ENCODE data around the gene GPHA2. TPM values are rescaled to one million over a fixed set of nuclear protein-coding genes. Genes with fewer than 3 reads are reported as not detected.

The GPHA2 gene
- total RNA-seq, 1 donor from 2014 or later = not detected

- peaks cover 7% of the 10 kb centered on the region for H3K27me3 ChIP-seq
Measured at GRCh38 chr11:64923944-64924909, 11.5 kb downstream of the GPHA2 start, which contains the start of gene PPP2R5B. Gene PPP2R5B, plus strand, starts transcription at chr11:64924689. Its CDS starts 1,046 bp downstream, at chr11:64925735.

DNA sequence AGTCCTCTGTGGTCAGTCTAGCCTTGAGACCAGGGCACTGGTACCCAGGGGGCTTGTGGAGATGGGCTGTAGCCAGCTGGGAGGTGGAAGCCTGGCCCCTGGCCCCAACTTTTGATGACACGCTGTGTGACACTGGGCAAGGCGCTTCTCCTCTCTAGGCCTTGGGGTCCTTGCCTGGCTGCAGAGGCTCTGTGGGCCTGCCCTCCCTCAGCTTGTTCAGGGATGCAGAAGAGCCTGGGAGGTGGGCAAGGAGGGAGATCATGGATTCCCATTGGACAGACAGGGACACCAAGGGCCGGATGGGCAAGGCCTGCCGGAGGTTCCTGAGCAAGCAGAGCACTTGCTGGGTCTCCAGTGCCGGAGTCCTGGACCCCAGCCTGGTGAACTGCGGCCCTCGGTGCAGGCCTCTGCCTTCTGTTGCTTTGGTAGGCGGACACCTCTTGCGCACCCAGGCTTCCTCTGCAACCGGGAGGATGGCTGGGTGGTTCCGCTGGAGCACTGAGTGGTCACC lies 12.5 kb downstream of the GPHA2 start:
- Histone ChIP-seq H3K9me3 (ENCODE audit: low read depth) (no peaks in the 10 kb centered on the region), H4K20me1 (ENCODE audit: low read depth) (no peaks in the 10 kb centered on the region), H3K4me1 (peaks cover 2% of the 10 kb centered on the region), H3K4me3 (no peak overlapping the region), H3K27ac (no peak overlapping the region), H3K36me3 (no peaks in the 10 kb centered on the region), H3K9ac (no peak overlapping the region), H3K4me2 (peak overlapping the region; percentile 96), H3F3A (ENCODE audit: low read depth) (peaks cover 8% of the 10 kb centered on the region), H3K27me3 (peaks cover 7% of the 10 kb centered on the region), H2AFZ (replicated peaks) (no peak overlapping the region), H3K79me2 (ENCODE audit: low read depth) (no peaks in the 10 kb centered on the region)
- Mint-ChIP-seq H3K27me3 (ENCODE audit: insufficient read depth, low read depth) (peaks cover 3% of the 10 kb centered on the region), H3K4me1 (peaks cover 14% of the 10 kb centered on the region), H3K27ac (no peak overlapping the region), H3K4me3 (no peak overlapping the region), H3K36me3 (no peaks in the 10 kb centered on the region), H3K9me3 (no peaks in the 10 kb centered on the region)
- TF ChIP-seq, protein P1, sequence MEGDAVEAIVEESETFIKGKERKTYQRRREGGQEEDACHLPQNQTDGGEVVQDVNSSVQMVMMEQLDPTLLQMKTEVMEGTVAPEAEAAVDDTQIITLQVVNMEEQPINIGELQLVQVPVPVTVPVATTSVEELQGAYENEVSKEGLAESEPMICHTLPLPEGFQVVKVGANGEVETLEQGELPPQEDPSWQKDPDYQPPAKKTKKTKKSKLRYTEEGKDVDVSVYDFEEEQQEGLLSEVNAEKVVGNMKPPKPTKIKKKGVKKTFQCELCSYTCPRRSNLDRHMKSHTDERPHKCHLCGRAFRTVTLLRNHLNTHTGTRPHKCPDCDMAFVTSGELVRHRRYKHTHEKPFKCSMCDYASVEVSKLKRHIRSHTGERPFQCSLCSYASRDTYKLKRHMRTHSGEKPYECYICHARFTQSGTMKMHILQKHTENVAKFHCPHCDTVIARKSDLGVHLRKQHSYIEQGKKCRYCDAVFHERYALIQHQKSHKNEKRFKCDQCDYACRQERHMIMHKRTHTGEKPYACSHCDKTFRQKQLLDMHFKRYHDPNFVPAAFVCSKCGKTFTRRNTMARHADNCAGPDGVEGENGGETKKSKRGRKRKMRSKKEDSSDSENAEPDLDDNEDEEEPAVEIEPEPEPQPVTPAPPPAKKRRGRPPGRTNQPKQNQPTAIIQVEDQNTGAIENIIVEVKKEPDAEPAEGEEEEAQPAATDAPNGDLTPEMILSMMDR (IDR thresholded peaks at IDR 0.05) = no peak
- TF ChIP-seq EZH2 (IDR thresholded peaks at IDR 0.05) = no peak
- no peak for TF ChIP-seq EZH2phosphoT487 (IDR thresholded peaks at IDR 0.05)
- DNase-seq (ENCODE audit: low spot score) = no peak

More at GRCh38 chr11:64923944-64924909, 11.5 kb downstream of the GPHA2 start, which contains the start of gene PPP2R5B:
- peak; percentile 93 for DNase-seq (ENCODE audit: low spot score)
- H3K4me3 ChIP-seq = peak within 1 kb of the TSS; percentile 81
- H2AFZ ChIP-seq (replicated peaks) = peak within 1 kb of the TSS; percentile 95
- H3K79me2 ChIP-seq (ENCODE audit: low read depth) = no peaks in the 10 kb centered on the region
- H3K9me3 ChIP-seq (ENCODE audit: low read depth) = no peaks in the 10 kb centered on the region
- no peaks in the 10 kb centered on the region for H4K20me1 ChIP-seq (ENCODE audit: low read depth)
- H3K27ac Mint-ChIP-seq = peak within 1 kb of the TSS; percentile 99
- peak within 1 kb of the TSS; percentile 16 for H3K9ac ChIP-seq
- peaks cover 3% of the 10 kb centered on the region for H3K27me3 Mint-ChIP-seq (ENCODE audit: insufficient read depth, low read depth)
- no peak within 1 kb of the TSS for H3K27ac ChIP-seq
- H3K9me3 Mint-ChIP-seq = no peaks in the 10 kb centered on the region
- no peaks in the 10 kb centered on the region for H3K36me3 ChIP-seq
- H3K36me3 Mint-ChIP-seq = no peaks in the 10 kb centered on the region
- H3K4me1 ChIP-seq = no peaks in the 10 kb centered on the region
- TF ChIP-seq EZH2 (IDR thresholded peaks at IDR 0.05) = no peak
- no peak for TF ChIP-seq EZH2phosphoT487 (IDR thresholded peaks at IDR 0.05)
- TF ChIP-seq, protein P1 (IDR thresholded peaks at IDR 0.05) = no peak
- no peaks in the 10 kb centered on the region for H3F3A ChIP-seq (ENCODE audit: low read depth)
- peak within 1 kb of the TSS; percentile 93 for H3K4me3 Mint-ChIP-seq
- H3K4me1 Mint-ChIP-seq = peaks cover 13% of the 10 kb centered on the region
- H3K4me2 ChIP-seq = peak within 1 kb of the TSS; percentile 96

GRCh38 chr11:64921384-64921783 lies 14.3 kb downstream of the GPHA2 start:
- no peaks in the 10 kb centered on the region for H3K9me3 Mint-ChIP-seq
- H3K4me1 Mint-ChIP-seq = peaks cover 27% of the 10 kb centered on the region
- Histone ChIP-seq H4K20me1 (ENCODE audit: low read depth) (no peaks in the 10 kb centered on the region), H3F3A (ENCODE audit: low read depth) (peaks cover 16% of the 10 kb centered on the region), H3K4me3 (no peak overlapping the region), H3K27ac (no peak overlapping the region), H3K27me3 (peaks cover 7% of the 10 kb centered on the region), H3K9me3 (ENCODE audit: low read depth) (no peaks in the 10 kb centered on the region), H3K4me1 (peaks cover 8% of the 10 kb centered on the region), H3K79me2 (ENCODE audit: low read depth) (peaks cover 5% of the 10 kb centered on the region), H2AFZ (replicated peaks) (no peak overlapping the region), H3K4me2 (no peak overlapping the region), H3K9ac (no peak overlapping the region), H3K36me3 (no peaks in the 10 kb centered on the region)
- peaks cover 3% of the 10 kb centered on the region for H3K27me3 Mint-ChIP-seq (ENCODE audit: insufficient read depth, low read depth)
- DNase-seq (ENCODE audit: low spot score) = no peak
- no peak overlapping the region for H3K27ac Mint-ChIP-seq
- TF ChIP-seq EZH2phosphoT487 (IDR thresholded peaks at IDR 0.05) = no peak
- TF ChIP-seq, protein P1 (IDR thresholded peaks at IDR 0.05) = no peak
- TF ChIP-seq EZH2 (IDR thresholded peaks at IDR 0.05) = no peak
- H3K36me3 Mint-ChIP-seq = no peaks in the 10 kb centered on the region
- H3K4me3 Mint-ChIP-seq = no peak overlapping the region

All from neural progenitor cell (in vitro differentiated cells).